PC-3 (cell line): ENCODE measurements around the gene DEFB112.

Experiments used
- EZH2 ChIP-seq: fragments of 300-600 bp; sonication (generic); IDR thresholded peaks from one replicate; pipeline ENCODE4 v1.6.1; 2017; ENCODE audit warnings: antibody characterized with exemption, mild to moderate bottlenecking, low read length; ENCODE audit not compliant: unreplicated experiment
- EZH2phosphoT487 ChIP-seq: fragments of 300-600 bp; sonication (generic); IDR thresholded peaks from 2 replicates; pipeline ENCODE4 v1.6.1; 2018; ENCODE audit warnings: mild to moderate bottlenecking, antibody characterized with exemption, low read length, borderline replicate concordance
- TF ChIP-seq, protein P1 (sequence below): fragments of 300-600 bp; sonication (generic); conservative IDR thresholded peaks from 2 replicates; pipeline ENCODE4 v1.5.1; 2017; ENCODE audit warnings: antibody characterized with exemption, low read depth, mild to moderate bottlenecking, low read length

- TF ChIP-seq, protein P1, sequence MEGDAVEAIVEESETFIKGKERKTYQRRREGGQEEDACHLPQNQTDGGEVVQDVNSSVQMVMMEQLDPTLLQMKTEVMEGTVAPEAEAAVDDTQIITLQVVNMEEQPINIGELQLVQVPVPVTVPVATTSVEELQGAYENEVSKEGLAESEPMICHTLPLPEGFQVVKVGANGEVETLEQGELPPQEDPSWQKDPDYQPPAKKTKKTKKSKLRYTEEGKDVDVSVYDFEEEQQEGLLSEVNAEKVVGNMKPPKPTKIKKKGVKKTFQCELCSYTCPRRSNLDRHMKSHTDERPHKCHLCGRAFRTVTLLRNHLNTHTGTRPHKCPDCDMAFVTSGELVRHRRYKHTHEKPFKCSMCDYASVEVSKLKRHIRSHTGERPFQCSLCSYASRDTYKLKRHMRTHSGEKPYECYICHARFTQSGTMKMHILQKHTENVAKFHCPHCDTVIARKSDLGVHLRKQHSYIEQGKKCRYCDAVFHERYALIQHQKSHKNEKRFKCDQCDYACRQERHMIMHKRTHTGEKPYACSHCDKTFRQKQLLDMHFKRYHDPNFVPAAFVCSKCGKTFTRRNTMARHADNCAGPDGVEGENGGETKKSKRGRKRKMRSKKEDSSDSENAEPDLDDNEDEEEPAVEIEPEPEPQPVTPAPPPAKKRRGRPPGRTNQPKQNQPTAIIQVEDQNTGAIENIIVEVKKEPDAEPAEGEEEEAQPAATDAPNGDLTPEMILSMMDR, result no peak
- TF ChIP-seq EZH2, result no peak
- no peak for TF ChIP-seq EZH2phosphoT487
Observed at GRCh38 chr6:50049829-50050228, at the start of gene DEFB112.
